GM19438 (cell line): Measurements from ENCODE around the gene VSTM2B.

Experiments used
- ATAC-seq: cut with Tn5 transposase; IDR thresholded peaks from one replicate; pipeline ENCODE4 v1.9.1; 2021; ENCODE audit warnings: low read depth; ENCODE audit not compliant: unreplicated experiment

Gene VSTM2B

GRCh38 chr19:29562299-29563297 is 36.8 kb downstream of the VSTM2B start:
- ATAC-seq, result no peak

GRCh38 chr19:29563486-29564101 is 37.8 kb downstream of the VSTM2B start:
- ATAC-seq, result no peak

GRCh38 chr19:29564574-29565005 is 38.8 kb downstream of the VSTM2B start:
- ATAC-seq, result no peak

GRCh38 chr19:29565171-29565570 is 39.4 kb downstream of the VSTM2B start:
- no peak for ATAC-seq

GRCh38 chr19:29566496-29567054 is 40.8 kb downstream of the VSTM2B start:
- ATAC-seq, result no peak

GRCh38 chr19:29567366-29567915 is 41.6 kb downstream of the VSTM2B start:
- no peak for ATAC-seq

GRCh38 chr19:29568036-29569025 is 42.5 kb downstream of the VSTM2B start:
- no peak for ATAC-seq

- no peak for ATAC-seq
Measured at GRCh38 chr19:29569038-29569911, 43.5 kb downstream of the VSTM2B start.

GRCh38 chr19:29571181-29571580 is 45.4 kb downstream of the VSTM2B start:
- ATAC-seq, result no peak

GRCh38 chr19:29573486-29573885 is 47.7 kb downstream of the VSTM2B start:
- no peak for ATAC-seq

GRCh38 chr19:29574510-29574909 is 48.7 kb downstream of the VSTM2B start:
- no peak for ATAC-seq

- no peak for ATAC-seq
Measured at GRCh38 chr19:29576046-29576606, 50.3 kb downstream of the VSTM2B start.

- ATAC-seq, result no peak
Measured at GRCh38 chr19:29576761-29577648, 51.2 kb downstream of the VSTM2B start.

GRCh38 chr19:29577649-29577963 is 51.8 kb downstream of the VSTM2B start:
- no peak for ATAC-seq

GRCh38 chr19:29578349-29578748 is 52.6 kb downstream of the VSTM2B start:
- no peak for ATAC-seq

GRCh38 chr19:29579308-29579910 is 53.6 kb downstream of the VSTM2B start:
- ATAC-seq, result no peak

GRCh38 chr19:29581398-29581797 is 55.6 kb downstream of the VSTM2B start:
- ATAC-seq, result no peak
